Activated gamma-delta T cell treated with anti-CD3 and anti-CD28 coated beads, Interleukin-2, amount 50 U/mL, for 16 hours (primary cell): ENCODE data around the gene CAPN7.
"Not testable (repeated sequence)": the region's sequence is repeated elsewhere in the genome, so short reads cannot be mapped to it uniquely, and the experiment has no call there.

Source experiments
- DNase-seq: peaks from one replicate; pipeline ENCODE4 v3.0.0-alpha.2; 2020; ENCODE audit warnings: low read depth

The CAPN7 gene

DNA sequence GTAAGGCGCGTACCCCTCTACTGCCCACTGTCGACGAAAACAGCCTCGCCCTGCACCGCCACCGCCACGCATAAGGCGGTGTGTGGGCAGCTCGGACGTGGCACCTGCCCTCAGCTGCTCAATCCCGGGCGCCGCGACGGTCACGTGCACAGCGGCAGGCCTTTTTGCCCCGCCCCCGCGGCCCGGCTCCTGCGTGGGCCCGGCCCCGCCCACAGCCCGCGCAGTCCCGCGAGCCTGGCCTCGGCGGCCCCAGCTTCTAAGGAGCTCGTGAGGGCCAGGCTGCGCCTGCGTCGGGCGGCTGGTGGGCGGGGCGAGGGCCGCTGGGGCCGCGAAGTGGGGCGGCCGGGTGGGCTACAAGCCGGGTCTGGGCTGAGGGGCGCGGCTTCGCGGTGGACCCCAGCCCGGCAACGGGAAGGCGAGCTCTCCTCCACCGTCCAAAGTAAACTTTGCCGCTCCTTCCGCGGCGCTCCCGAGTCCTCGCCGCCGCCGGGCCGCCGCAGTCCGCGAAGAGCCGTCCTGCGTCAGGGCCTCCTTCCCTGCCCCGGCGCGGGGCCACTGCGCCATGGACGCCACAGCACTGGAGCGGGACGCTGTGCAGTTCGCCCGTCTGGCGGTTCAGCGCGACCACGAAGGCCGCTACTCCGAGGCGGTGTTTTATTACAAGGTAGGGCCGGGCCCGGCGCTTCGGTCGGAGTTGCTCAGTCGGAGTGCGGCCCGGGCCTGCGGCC lies at the start of gene CAPN7:
CAPN7 (plus strand) TSS at position 313 of the 728 bp plus-strand sequence; CDS start at position 563, 250 bp downstream.
- peak; percentile 91 for DNase-seq

DNA sequence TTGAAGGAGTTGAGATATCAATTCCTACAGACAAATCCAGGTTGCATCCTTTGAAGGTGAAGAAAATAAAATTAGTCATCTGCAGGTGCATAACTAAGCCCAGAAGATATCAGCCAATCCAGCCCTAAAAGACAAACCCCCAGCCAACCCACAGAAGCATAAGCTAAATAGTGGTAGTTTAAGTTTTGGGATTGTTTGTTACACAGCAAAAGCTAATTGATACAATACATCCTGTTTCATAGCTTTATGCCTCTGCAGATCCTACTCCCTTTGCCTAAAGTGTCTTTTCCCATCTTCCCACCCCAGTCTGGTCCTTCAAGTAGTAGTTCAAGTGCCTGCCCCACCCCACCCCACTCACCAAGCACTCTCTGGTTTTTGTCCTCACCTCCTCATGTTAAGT lies 48.6 kb upstream of the CAPN7 start:
- DNase-seq, result no peak

DNA sequence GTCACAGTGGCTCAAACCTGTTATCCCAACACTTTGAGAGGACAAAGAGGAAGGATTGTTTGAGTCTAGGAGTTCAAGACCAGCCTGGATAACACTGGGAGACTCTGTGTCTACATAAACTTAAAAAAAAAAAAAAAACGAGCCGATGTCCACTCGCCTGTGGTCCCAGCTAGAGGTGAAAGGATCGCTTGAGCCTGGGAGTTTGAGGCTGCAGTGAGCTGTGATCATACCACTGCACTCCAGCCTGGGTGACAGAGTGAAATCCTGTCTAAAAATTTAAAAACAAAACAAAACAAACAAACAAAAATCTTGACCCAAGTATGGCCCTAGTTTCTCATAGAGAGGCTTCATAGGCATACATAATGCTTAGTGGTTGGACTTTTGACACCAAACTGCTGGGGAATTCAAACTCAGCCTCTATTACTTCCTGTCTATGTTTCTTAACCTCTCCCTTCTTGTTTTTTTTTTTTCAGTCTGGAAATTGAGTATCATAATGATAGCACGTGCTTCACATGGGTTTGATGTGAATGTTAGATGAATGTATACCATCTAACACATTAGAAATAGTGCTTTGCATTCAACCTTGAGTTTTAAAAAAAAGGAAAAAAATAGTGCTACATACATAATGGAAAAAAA lies 46.4 kb upstream of the CAPN7 start:
- no peak for DNase-seq

DNA sequence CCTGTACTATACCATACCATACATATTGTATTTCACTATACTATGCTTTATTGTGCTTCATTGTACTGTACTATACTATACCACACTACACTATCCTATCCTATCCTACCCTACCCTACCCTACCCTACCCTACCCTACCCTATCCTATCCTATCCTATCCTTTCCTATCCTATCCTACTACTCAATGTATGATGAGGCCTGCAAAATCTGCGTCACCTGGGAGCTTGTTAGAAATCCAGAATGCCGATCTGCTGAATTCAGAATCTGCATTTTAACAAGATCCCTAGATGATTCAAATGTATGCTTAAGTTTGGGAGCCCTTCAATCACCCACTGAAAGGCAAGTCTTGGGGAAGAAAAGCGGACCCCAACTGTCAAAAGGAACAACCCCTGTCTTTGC lies 45.4 kb upstream of the CAPN7 start:
- DNase-seq, result no peak

DNA sequence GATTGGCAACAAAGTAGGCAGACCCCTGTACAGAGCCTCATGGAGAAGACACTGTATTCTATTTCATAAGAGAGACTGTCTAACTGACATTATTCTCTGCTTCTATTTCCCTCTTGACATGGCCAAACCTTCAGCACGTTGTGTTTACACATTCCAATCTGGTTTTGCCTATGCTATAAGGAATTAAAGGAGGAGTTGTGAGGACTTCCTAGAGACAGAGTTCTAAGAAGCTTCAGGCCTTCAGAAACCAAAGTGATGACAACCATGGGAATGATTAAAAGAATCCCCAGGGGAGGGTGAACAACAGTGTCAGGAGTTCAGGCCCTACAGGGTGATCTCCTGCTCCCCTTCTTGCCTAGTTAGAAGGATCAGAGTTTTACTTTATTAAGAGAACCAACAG lies 44.9 kb upstream of the CAPN7 start:
- no peak for DNase-seq

DNA sequence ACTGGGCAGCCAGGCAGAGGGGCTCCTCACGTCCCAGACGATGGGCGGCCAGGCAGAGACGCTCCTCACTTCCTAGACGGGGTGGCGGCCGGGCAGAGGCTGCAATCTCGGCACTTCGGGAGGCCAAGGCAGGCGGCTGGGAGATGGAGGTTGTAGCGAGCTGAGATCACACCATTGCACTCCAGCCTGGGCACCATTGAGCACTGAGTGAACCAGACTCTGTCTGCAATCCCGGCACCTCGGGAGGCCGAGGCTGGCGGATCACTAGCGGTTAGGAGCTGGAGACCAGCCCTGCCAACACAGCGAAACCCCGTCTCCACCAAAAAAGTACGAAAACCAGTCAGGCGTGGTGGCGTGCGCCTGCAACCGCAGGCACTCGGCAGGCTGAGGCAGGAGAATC lies 42.4 kb upstream of the CAPN7 start:
- DNase-seq, result not testable (repeated sequence)

DNA sequence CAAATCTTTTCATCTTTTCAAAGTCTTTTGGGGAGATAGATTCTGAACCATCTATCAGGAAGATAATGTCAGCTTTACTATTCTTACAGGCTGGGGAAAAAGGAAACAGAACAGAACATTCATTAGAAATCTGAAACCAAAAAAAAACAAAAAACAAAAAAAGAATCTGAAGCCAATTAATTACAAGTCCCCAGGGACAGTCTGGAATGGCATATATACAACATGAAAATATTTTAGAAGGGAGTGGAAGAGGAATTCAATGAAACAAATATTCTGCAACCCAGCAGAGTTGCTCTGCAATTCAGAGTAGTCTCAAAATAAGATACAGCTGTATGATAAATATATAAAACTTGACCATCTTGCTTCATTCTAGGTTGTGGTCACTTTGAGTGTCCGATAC lies 41.7 kb upstream of the CAPN7 start:
- DNase-seq, result no peak

DNA sequence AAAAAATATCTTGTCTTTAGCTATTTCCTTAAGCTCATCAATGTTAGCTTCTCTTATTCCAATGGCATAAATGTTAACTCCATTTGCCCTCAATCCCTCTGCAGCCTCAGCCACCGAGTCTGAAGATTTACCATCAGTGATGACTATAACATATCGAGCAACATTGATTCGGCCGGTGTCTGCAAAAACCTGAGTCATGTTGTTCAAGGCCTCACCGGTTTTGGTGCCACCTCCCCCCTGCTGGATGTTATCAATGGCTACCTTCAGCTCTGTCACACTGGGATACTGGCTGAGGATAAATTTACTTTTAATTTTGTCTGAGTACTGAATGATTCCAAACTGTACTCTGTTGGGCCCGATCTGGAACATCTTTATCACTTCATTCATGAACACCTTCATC lies 41.0 kb upstream of the CAPN7 start:
- DNase-seq, result no peak

DNA sequence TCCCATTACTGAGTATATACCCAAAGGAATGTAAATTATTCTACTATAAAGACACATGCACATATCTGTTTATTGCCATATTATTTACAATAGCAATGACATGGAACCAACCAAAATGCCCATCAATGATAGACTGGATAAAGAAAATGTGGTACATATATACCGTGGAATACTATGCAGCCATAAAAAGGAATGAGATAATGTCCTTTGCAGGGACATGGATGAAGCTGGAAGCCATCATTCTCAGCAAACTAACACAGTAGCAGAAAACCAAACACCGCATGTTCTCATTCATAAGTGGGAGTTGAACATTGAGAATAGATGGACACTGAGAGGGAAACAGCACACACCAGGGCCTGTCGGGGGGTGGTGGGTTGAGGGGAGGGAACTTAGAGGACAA lies 39.7 kb upstream of the CAPN7 start:
- not testable (repeated sequence) for DNase-seq

DNA sequence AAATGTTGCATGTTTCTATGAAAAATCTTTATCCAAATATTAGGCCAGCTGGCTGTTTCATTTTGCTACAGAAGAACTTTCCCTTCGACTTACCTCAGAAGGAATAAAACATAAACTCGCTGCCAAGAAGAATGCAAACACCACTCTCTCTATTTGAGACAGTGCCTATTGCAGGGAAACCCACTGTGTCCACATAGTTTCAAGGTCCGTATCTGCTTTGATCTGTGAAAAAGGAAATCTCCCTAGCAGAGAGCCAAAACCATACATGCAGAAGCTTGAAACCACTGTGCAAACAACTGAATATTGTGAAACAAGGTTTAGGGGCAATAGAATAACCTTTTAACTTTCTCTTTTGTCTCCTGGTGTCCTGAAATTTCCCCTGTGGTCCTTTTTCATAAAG lies 35.0 kb upstream of the CAPN7 start:
- no peak for DNase-seq

DNA sequence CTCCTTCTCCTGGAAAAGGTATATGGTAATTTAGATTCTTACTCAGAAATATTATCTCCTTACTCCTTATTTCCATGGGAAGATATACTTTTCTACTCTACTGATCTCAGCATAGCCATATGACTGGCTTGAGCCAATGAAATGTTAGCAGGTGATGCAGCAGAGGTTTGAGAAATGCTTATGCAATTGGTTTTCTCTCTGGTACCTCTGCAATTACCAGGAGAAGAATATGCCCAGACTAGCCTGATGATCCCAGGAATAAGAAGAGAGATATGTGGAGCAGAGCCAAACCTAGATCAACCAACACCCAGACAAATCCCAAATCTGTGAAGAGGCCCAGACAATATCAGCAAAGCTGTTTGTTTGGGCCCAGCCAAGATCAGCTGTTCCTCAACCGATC lies 33.2 kb upstream of the CAPN7 start:
- DNase-seq, result no peak

DNA sequence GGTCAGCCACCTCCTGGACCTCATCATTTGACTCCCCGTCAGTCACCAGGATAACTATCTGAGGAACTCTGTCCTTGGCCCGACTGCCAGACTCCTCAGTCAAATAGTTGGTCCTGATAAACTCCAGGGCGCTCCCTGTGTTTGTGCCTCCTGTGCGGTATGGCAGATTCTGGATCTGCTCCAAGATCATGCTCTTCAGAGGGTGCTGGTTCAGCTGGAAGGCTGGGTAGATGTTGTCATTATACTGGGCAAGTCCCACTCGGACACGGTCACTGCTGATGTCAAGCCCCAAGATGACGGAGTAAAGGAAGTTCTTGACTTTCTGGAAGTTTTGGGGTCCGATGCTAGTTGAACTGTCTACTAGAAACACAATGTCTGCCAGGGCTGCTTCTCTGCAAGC lies 31.1 kb upstream of the CAPN7 start:
- no peak for DNase-seq

DNA sequence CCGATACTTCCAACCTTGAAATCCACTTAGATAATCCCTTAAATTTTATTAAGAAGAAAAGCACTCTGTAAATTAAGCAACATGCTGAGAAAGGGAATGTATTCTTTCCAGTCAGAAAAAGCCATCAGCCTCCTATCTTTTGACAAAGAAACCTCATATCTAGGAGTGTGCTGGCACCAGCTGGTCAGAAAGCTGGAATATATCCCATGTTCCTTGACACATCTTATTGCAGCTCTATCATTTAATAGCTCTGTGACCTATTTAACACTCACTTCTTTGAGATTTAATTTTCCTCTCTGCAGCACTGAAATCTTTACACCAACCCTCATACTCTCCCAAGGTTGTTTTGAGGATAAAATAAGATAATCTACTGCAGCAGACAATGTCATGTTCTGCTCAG lies 30.4 kb upstream of the CAPN7 start:
- DNase-seq, result no peak

DNA sequence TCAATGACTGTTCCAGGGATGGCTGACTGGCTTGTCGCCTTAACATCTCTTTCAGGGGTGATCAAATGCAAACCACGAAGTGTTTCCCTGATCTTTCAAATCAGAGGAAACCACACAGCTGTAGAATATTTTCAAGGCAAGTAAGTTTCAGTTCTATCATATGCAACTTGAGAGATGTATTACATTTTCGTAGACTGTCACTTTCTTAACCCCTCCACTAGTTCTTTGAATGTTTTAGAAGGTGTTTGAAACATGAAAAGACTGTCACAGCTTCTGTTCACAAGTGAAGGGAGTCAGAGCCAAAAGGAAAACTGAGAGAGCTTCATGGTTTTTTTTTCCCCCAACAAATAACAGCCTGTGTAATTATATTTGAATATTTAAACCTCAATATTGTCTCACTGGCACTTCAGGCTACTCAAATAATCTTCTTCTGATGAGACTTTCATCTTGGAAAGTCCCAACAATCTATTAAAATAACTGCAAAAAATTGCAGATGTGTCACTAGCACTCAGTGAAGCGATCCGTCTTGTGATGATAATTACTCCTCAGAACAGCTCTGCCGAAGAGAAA lies 25.9 kb upstream of the CAPN7 start:
- DNase-seq, result no peak

DNA sequence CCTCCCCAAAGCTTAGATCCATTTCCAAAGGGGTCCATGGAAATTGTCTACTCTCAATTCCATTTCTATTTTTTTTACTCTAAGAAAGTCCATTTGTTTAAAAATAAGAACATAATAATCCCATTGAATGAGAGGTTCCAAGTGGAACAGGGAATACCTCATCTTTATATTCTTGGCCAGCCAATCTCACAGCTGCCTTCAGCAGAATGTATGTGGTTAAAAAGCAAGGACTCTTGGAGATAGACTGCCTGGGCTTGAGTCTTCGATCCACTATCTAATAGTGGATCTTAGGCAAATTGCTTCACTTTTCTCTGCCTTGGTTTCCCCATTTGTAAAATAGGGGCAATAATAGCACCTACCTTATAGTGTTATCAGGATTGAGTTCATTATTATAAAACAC lies 24.5 kb upstream of the CAPN7 start:
- no peak for DNase-seq

DNA sequence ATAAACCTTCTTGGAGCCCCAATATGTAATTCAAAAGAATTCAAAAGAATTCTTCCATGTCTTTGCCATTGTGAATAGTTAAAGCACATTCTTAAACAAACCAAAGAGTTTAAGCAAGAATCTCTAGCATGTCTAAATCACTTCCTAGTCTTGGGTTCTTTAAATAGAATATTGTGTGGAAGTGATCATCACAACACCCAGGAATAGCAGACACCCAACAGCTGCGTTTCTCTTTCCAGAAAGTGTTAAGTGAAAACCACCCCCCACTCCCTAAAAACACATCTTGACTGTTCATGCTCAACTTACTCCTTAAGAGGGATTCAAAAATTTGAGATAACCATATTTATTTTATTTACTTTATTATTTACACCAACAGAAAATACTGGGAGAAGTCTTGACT lies 24.1 kb upstream of the CAPN7 start:
- no peak for DNase-seq

DNA sequence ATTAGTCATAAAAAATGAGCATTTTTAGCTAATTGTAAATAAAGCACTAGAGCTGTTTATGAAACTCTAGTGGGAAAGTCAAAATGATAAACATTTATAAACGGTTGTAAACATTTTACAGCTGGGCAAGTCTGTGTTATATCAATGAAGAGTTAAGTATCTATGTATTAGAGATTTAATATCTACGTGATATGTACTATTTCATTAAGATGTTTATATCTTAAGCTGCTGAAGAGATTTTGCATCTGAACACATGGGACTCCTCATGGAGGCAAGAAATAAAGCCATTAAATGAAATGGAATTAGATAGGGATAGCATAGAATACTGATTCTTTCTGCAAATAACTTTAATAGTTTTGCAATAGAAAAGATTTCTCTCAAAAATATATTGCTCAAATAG lies 23.0 kb upstream of the CAPN7 start:
- DNase-seq, result no peak

DNA sequence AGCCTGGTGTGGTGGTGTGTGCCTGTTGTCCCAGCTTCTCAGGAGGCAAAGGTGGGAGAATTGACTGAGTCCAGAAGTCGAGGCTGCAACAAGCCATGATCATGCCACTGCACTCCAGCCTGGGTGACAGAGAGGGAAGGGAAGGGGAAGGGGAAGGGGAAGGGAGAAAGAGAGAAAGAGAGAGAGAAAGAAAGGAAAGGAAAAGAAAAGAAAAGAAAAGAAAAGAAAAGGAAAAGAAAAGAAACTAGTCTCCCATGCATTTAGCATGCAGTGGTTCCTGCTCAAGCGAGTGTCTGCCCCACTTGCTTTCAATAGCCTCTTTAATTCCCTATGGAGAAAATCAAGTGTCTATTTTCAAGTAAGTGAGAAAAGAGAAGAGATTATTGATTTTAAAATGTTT lies 20.6 kb upstream of the CAPN7 start:
- DNase-seq, result no peak

DNA sequence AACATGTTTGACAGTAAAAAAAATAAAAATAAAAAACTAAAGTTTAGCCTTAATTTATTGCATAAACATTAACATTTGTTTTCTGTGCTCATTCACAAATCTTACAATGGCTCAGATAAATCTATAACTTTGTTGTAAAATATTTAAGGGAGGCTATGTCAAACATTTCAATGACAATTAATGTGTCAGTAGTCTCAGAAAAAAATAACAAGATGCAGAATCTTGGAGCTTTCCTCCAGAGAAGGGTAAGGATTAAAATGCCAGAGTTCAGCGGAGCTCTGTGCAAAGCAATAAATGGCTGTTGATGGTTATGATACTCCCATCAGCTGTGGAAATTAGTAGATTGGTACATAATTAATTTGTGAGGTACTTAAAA lies 20.0 kb upstream of the CAPN7 start:
- no peak for DNase-seq

DNA sequence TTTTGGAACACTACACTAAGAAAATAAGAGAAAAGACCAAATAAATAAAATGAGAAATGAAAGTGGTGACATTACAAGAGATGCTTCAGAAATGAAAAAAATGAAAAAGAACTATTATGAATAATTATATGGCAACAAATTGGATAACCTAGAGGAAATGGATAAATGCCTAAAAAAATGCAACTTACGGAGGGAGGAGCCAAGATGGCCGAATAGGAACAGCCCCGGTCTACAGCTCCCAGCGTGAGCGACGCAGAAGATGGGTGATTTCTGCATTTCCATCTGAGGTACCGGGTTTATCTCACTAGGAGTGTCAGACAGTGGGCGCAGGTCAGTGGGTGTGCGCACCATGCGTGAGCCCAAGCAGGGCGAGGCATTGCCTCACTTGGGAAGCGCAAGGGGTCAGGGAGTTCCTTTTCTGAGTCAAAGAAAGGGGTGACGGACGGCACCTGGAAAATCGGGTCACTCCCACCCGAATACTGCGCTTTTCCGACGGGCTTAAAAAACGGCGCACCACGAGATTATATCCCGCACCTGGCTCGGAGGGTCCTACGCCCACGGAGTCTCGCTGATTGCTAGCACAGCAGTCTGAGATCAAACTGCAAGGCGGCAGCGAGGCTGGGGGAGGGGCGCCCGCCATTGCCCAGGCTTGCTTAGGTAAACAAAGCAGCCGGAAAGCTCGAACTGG lies 19.4 kb upstream of the CAPN7 start:
- DNase-seq, result not testable (repeated sequence)

DNA sequence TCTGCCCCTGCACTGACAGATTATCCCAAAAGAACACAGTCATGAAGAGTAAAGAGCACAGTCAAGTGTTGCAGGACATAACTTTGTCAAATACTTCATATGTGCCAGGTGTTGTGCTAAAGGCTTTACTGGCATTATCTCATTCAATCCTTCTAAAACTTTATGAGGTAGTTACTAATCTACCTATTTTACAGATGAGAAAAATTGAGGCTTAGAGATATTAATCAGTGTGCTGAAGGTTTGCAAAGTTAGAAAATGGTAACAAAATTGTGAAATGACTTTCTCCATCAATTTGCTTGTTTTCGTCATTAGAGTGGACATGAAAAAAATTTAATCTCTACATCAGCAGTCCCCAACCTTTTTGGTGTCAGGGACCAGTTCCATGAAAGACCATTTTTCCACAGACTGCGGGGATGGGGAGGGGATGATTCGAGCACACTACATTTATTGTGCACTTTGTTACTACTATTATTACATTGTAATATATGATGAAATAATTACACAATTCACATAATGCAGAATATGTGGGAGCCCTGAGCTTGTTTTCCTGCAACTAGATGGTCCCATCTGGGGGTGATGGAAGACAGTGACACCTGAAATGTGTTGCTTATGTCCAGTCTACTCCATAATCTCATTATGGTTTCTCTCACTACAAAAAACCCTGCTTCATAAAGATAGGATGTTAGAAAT lies 8.6 kb upstream of the CAPN7 start:
- no peak for DNase-seq

DNA sequence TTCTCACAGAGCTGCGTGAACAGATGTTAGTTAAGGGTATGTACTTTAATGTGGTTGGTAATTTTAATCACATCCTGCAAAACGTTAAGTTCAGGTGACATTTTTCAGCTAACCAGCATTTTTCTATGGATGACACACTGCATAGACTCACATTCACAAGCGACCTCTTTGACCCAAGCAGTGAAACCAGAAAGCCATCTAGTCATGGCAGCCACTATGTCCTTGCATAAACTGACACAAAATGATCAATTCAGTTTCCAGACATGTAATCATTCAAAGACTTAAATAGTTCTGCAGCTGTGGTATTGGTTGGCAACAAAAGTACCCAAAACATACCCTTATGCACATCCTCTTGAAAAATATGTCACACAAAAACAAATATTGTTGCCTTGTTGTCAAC lies 7.4 kb upstream of the CAPN7 start:
- DNase-seq, result no peak
